ENCODE results near the gene FAM171A2.

GRCh38 chr17:44304651-44305050 lies 59.0 kb downstream of the FAM171A2 start:
- TF ChIP-seq ZFP36 (IDR thresholded peaks at IDR 0.05; ENCODE audit: borderline replicate concordance, partially characterized antibody): no peak
- TF ChIP-seq RFX5 (IDR thresholded peaks at IDR 0.05): no peak
- TF ChIP-seq CBX2 (IDR thresholded peaks at IDR 0.05; ENCODE audit: borderline replicate concordance, low read depth): no peak
- no peak for TF ChIP-seq RAD21 (conservative IDR thresholded peaks at IDR 0.05 in 1 of 2, IDR thresholded peaks at IDR 0.05 in 1 of 2)
- no peak for TF ChIP-seq CTCF (IDR thresholded peaks at IDR 0.05)
- no peak for TF ChIP-seq RNF2 (IDR thresholded peaks at IDR 0.05; ENCODE audit: borderline replicate concordance, low read depth)
